Endodermal cell (in vitro differentiated cells): ENCODE results near the gene NAA16. TPM values are rescaled to one million over a fixed set of nuclear protein-coding genes. Genes with fewer than 3 reads are reported as not detected.

Experiments
- DNase-seq: peaks from one replicate; pipeline ENCODE4 v3.0.0-alpha.2; 2017
- H3K27ac ChIP-seq: 2 replicates; pipeline ENCODE4 v1.5.1; 2013; ENCODE audit warnings: mild to moderate bottlenecking, low read depth, low read length, moderate library complexity
- H3K27me3 ChIP-seq: 2 replicates; pipeline ENCODE4 v1.6.1; 2013; ENCODE audit warnings: mild to moderate bottlenecking, low read length, moderate library complexity; ENCODE audit not compliant: insufficient read depth, control insufficient read depth, poor library complexity, severe bottlenecking
- H3K36me3 ChIP-seq: 2 replicates; pipeline ENCODE4 v1.7.0; 2013; ENCODE audit warnings: mild to moderate bottlenecking, low read length, moderate library complexity; ENCODE audit not compliant: control insufficient read depth, insufficient read depth
- H3K4me1 ChIP-seq: one replicate; pipeline ENCODE4 v1.7.0; 2013; ENCODE audit warnings: low read length; ENCODE audit not compliant: control insufficient read depth, insufficient read depth
- H3K4me3 ChIP-seq: 2 replicates; pipeline ENCODE4 v1.5.1; 2013; ENCODE audit warnings: mild to moderate bottlenecking, low read length, moderate library complexity
- H3K9ac ChIP-seq: 2 replicates; pipeline ENCODE4 v1.6.1; 2013; ENCODE audit warnings: mild to moderate bottlenecking, low read length, moderate library complexity; ENCODE audit not compliant: poor library complexity, severe bottlenecking; ENCODE audit errors: extremely low read depth
- H3K9me3 ChIP-seq: 2 replicates; pipeline ENCODE4 v1.6.1; 2013; ENCODE audit warnings: mild to moderate bottlenecking, low read length, moderate library complexity; ENCODE audit not compliant: control insufficient read depth
- H3K27ac Mint-ChIP-seq: 2 replicates; pipeline ENCODE4 v1.8.0; 2020; ENCODE audit warnings: mixed read lengths
- H3K27me3 Mint-ChIP-seq: 2 replicates; pipeline ENCODE4 v1.8.0; 2021; ENCODE audit warnings: mild to moderate bottlenecking, mixed read lengths; ENCODE audit not compliant: insufficient read depth
- H3K36me3 Mint-ChIP-seq: 2 replicates; pipeline ENCODE4 v1.8.0; 2020; ENCODE audit warnings: low read depth, mixed read lengths
- H3K4me1 Mint-ChIP-seq: 2 replicates; pipeline ENCODE4 v1.8.0; 2020; ENCODE audit warnings: mixed read lengths
- H3K4me3 Mint-ChIP-seq: 2 replicates; pipeline ENCODE4 v1.8.0; 2020; ENCODE audit warnings: mild to moderate bottlenecking, moderate library complexity, mixed read lengths
- H3K9me3 Mint-ChIP-seq: 2 replicates; pipeline ENCODE4 v1.8.0; 2020; ENCODE audit warnings: mild to moderate bottlenecking, mixed read lengths
- WGBS, 2 experiments: methylation state at CpG; one replicate each; pipeline versions ENCODE4 v1.1.5 to v1.1.7; 2013; ENCODE audit warnings: missing lambda C conversion rate in 2 of 2, mixed read lengths in 1 of 2; ENCODE audit not compliant: insufficient coverage in 1 of 2, insufficient read length in 1 of 2; 5-methylcytosine and 5-hydroxymethylcytosine counted together
- total RNA-seq, 2 donors: library from RNA; stranded (reverse); fragmentation: NEBNext Ultra II Directional in 1 of 2; extraction: Animal tissue kit (Norgen Biotek cat#: 25700) in 1 of 2; gene quantifications; 2 replicates in 1 of 2; 3 replicates in 1 of 2; pipeline ENCODE4 v1.2.1, GENCODE V29; 2021
- TF ChIP-seq, protein P1 (sequence below): fragments of 200-600 bp; sonication (generic); conservative IDR thresholded peaks from 2 replicates; pipeline ENCODE4 v1.5.0; 2021; ENCODE audit warnings: antibody characterized with exemption, mild to moderate bottlenecking

Gene NAA16
- total RNA-seq, 2 donors from 2014 or later: 29.3 to 30.9 TPM

- WGBS, 2 experiments: 79 to 90% methylated on average over 7 to 22 of the region's 22 CpGs
- Mint-ChIP-seq H3K36me3 (no peaks in the 10 kb centered on the region), H3K4me1 (peaks cover 20% of the 10 kb centered on the region), H3K27ac (no peak overlapping the region), H3K27me3 (peaks cover 20% of the 10 kb centered on the region), H3K9me3 (no peaks in the 10 kb centered on the region), H3K4me3 (no peak overlapping the region)
- Histone ChIP-seq H3K4me1 (no peaks in the 10 kb centered on the region), H3K27ac (no peak overlapping the region), H3K27me3 (peaks cover 25% of the 10 kb centered on the region), H3K4me3 (no peak overlapping the region), H3K9ac (no peak overlapping the region), H3K36me3 (no peaks in the 10 kb centered on the region), H3K9me3 (no peaks in the 10 kb centered on the region)
- no peak for DNase-seq
- TF ChIP-seq, protein P1, sequence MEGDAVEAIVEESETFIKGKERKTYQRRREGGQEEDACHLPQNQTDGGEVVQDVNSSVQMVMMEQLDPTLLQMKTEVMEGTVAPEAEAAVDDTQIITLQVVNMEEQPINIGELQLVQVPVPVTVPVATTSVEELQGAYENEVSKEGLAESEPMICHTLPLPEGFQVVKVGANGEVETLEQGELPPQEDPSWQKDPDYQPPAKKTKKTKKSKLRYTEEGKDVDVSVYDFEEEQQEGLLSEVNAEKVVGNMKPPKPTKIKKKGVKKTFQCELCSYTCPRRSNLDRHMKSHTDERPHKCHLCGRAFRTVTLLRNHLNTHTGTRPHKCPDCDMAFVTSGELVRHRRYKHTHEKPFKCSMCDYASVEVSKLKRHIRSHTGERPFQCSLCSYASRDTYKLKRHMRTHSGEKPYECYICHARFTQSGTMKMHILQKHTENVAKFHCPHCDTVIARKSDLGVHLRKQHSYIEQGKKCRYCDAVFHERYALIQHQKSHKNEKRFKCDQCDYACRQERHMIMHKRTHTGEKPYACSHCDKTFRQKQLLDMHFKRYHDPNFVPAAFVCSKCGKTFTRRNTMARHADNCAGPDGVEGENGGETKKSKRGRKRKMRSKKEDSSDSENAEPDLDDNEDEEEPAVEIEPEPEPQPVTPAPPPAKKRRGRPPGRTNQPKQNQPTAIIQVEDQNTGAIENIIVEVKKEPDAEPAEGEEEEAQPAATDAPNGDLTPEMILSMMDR: no peak
These were observed 115.0 kb downstream of the NAA16 start for GRCh38 chr13:41426047-41426446.

Other genes starting within 250 kb of the NAA16 start
- gene WBP4, start 249.8 kb upstream of the NAA16 start, total RNA-seq: 10 to 100 TPM in 1 of 2 donors, 1 to 10 TPM in 1; 8.9 to 15.2 TPM
- gene KBTBD6, start 178.5 kb upstream of the NAA16 start, total RNA-seq: 10 to 100 TPM in 1 of 2 donors, 1 to 10 TPM in 1; 8.5 to 10.2 TPM
- 10 to 100 TPM; 11.7 to 15.9 TPM for gene KBTBD7, start 116.7 kb upstream of the NAA16 start, total RNA-seq
- gene MTRF1, start 47.7 kb upstream of the NAA16 start, total RNA-seq: 10 to 100 TPM; 15.0 to 15.4 TPM
- gene RGCC, start 146.3 kb downstream of the NAA16 start, total RNA-seq: 1 to 10 TPM; 5.4 TPM